HG02759 (cell line): ENCODE data around the gene GALNT10.

Experiments used
- ATAC-seq: cut with Tn5 transposase; IDR thresholded peaks from one replicate; pipeline ENCODE4 v1.9.1; 2021; ENCODE audit warnings: mild to moderate bottlenecking, moderate library complexity; ENCODE audit not compliant: unreplicated experiment

The GALNT10 gene

DNA sequence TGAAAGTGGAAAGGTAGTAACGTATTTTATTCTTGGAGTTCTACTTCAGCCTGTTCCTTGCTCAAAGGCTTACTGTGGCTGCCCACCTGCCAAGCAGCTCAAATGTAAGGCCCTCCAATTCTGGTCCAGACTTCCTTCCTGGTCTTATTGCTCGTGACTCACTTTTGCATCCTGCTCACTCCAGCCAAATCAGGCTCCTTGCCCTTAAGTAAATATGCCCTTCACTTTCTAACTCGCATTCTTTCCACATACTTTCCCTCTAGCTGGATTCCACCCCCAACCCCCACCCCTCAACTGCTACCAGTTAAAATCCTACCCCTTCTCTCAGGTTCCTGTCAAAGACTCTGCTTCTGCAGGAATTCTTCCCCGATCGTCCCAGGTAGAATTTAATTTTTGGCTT, 96.6 kb downstream of the GALNT10 start:
- no peak for ATAC-seq

DNA sequence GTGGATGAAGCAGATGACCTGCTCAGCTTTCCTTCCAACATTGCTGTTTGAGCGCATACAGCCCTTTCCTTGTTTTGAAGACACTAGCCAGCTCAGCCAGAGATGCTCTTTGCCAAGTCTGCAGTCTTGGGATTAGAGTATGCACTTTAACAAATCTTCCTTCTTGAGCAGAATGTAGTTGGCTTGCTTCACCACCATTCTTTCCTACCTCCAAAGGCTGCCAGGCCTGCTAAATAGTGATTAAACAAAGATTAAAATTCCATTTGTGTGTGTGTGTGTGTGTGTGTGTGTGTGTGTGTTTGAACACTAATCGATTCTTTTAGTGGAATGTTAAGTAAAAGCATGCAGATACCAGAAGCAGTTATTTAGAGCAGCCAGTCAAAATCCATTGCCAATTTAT, 97.6 kb downstream of the GALNT10 start:
- no peak for ATAC-seq

DNA sequence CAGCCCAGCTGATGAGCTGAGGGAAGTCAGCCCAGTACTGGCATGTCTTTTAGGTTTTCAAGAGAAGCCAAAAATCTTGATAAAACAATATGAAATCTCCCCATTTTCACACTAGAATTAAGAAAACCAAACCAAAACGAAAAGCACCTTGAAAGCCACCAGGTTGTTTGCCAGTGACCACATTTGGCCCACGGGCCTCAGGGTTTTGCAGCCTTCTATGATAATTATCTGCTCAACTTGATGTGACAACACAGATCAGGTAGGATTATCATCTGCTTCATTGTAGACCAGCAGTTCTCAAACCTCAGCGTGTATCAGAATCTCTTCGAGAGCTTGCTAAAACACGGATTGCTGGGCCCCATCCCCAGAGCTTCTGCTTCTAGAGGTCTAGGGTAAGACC, 101.4 kb downstream of the GALNT10 start:
- no peak for ATAC-seq

DNA sequence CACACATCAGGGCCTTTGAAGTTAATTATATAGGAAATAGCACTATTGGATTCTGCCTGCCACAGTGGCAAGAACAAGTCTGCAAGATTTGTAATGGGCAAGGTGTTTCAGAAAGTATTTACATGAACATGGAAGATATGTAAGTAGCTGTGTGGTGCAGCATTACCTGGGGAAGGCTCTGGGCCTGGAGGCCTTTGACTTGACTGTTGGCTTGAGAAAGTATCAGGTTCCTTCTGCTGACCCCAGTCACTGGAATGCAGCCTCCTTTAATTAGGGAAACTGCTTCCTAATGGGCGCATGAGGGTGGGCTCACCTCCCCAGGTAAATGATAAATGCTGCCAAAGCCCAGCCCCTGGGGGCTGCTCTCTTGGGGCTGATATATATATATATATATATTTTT, 102.7 kb downstream of the GALNT10 start:
- no peak for ATAC-seq

DNA sequence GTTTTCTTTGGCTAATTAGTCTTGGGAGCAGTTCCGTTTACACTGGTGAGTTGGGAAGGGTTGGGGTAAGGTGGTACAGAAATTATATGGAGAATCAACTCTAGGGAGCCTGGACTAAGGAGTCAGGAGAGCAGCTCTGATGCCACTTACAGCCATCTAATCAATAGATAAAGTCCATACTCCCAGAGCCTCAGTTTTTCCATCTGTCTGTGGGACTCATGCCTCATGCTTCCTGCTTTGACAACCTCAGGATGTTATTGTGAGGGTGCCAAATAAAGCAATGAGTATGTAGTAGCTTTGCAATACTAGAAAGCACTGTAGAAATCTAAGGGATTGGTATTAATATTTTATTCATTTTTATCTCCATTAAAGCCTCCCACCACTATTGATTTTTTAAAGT, 105.0 kb downstream of the GALNT10 start:
- ATAC-seq: no peak

DNA sequence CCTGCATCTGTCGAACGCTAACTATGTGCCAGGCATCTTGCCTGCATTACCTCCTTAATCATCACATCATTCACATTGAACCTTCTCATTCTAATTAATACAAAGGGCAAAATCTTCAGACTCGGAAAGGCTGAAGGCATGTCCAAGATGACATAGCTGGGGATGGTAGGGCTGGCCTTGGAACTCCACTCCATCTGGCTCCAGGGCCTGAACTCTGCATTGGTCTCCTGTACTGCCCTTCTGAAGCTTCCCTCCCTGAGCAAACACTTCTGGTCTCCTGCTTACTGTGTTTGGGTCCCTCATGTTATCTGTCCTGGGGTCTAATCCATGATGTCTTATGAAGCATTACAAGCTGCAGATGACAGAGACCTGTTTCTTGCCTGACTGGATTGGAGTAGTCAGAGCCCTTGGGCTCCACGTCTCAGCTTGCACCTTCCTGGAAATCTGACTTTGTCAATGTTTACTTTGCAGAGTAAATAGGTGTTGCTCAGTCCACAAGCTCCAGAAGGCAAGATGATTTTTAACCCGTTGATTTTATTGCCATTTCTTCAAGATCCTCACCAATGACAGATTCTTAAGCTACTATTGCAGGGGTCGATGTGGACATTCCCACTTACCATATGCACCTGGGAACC, 106.1 kb downstream of the GALNT10 start:
- no peak for ATAC-seq

DNA sequence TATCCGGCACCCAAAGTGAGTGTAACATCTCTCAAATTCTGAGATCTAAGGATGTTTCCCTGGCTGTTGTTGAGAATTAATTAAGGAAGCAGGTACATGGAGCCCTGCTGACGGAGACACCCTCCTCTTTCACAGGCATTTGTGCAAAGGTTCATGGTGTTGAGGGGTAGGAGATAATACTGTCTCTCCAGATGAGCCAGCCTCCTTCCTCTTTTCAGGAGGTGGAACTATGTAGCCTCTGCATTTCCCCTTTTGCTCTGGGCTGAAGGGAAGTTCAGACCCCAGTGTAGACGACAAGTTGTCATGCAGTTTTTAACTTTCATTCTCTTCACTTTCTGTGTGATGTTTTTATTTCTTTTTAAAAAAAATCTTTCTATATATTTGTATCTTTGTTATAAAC, 107.5 kb downstream of the GALNT10 start:
- ATAC-seq: no peak

DNA sequence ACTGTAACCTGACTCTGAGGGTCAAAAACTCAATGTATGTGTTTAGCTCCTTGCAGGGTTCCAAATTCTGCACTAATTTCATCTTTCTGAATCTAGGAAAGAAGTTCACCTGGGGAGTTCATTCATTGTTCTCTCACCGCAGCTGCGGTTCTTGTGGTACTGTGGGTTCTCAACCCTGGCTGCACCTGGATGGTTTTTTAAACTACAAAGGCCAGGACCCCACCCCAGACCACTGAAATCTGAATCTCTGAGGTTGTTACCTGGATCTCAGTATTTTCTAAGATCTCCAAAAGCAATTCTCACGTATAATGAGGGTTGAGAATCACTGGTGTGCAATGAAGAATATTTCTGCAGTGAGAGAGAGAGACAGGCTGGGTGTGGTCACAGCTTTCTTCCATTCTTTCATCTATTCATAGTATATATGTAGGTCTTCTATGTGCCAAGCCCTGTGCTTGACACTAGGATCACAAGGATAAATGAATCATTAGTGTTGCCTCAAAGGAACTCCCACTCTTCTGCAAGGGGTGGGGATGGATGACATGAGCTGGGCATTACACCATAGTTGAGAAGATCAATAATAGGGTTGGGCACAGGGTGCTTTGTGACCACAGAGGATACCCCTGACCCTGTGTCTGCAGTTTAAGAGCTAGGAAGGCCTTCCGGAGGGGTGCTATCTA, 109.8 kb downstream of the GALNT10 start:
- ATAC-seq: no peak

DNA sequence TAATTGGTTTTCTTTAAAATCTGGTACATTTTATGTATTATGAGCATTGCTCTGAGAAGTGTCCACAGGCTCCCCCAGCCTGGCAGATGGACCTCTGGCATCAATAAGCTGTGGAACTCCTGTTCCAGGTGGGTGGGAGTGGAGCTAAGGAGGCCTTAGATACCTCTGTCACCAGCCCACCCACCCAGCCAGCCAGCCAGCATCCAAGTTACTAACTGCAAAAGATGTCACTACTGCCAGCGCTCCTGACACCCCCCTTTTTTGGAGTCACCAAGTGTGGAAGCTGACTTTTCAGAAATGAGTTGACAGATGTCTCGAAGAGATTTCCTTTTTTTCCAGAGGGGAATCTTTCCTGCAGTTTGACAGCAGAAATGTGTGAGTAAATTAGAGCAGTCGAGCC, 111.2 kb downstream of the GALNT10 start:
- ATAC-seq: no peak

DNA sequence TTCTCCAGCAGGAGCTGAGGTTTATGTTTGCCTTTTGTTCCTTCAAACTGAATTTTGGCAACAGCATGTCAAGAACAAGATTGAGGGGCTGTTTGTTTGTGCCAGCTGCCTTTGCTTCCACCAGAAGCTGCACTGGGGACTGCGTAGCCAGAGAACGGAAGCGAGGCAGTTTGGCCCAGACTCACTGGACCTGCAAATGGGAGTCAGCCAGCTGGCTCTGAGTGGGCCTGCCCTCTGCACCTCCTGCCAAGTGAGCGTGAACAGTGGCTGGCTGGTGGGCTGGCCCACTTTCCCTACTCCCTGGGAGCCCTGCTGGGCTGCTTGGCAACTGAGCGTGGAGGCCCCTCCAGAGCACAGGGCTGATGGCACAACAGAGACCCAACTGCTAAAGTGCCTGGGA, 111.6 kb downstream of the GALNT10 start:
- ATAC-seq: no peak

DNA sequence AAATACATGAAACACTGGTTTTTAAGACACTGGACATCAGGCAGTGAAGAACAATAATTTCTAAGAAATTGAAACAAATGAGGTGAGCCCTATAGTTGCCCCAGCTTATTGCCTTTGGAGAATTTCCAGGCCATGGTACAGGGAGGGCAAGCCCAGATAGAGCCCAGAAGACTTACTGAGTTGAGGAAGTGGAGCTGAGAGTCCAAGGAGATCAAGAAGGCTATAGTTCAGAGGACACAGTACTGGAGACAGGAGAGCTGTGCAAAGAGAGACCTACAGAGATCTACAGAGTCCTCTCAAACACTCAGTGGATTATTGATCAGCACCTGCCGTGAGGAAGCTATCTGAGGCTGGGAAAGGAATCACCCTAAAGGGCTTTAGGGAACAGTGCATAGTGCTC, 112.6 kb downstream of the GALNT10 start:
- no peak for ATAC-seq

DNA sequence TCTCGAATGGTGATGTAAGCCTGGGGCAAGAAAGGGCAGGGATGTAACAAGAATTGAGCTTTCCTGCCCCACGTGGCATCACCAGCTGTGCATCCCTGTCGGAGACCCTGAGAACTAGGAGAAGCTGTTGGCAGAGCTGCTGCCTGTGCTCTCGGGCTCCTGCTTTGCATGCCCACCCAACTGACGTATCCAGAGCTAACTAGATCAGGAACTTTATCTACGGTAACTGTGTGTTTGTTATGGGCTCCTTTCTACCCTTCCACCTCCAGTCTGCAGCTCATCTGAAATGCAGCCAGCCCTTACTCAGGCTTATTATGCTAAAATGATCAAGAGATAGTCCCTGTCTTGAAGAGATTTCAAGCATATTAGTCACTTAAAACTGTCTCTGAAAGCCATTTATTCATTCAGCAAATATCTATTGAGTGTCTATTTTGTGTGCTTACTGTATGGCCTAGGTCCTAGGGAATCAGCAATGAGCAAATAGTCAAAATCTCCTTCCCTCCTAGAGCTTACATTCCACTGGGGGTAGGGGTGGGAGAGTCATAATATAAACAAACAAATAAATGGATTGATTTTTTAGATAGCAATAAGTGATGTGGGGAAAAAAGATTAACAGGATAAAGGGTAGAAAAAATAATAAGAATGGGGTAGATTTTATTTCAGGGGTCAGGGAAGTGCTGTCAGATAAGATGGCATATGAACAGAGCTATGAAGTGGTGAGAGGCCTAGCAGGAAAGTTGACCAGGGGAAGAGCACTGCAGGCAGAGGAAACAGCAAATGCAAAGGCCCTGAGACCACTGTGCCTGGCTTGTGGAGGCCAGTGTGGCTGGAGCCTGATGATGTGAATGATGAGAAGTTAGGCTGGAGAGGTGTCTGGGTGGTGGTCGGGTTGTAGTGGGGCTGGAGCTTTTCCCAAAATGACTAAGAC, 118.2 kb downstream of the GALNT10 start:
- ATAC-seq: no peak

DNA sequence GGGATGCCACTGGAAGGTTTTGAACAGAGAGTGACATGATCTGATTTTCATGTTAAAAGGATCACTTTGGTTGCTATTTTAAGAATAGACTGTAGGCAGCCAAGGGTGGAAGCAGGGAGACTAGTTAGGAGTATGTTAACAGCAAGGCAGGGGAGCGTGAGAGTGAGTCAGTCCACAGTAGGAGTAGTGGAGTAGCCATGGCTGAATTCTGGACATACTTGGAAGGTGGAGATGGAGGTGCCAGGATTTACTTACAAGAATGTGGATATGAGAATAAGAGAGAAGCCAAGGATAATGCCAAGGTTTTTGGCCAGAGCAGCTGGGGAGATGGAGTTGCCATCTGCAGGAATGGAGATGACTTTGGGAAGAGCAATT, 118.8 kb downstream of the GALNT10 start:
- ATAC-seq: no peak

DNA sequence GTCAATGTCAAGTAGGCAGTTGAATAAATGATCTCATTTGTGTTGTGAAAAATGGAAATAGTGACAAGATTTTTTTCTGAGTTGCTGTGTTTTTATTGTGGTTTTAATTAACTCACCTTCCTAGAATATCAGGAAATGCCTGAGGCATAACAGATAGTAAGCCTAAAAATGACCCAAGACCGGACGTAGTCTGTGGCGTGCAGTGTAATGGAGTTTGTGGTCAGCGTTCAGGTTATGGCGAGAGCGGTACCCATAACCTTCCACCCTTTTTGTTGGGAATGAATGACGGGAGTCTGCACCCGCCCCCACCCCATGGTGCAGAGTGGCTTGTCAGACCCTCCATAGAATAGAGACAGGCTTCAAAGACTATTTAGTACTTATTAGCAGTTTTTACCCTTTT, 119.3 kb downstream of the GALNT10 start:
- no peak for ATAC-seq

DNA sequence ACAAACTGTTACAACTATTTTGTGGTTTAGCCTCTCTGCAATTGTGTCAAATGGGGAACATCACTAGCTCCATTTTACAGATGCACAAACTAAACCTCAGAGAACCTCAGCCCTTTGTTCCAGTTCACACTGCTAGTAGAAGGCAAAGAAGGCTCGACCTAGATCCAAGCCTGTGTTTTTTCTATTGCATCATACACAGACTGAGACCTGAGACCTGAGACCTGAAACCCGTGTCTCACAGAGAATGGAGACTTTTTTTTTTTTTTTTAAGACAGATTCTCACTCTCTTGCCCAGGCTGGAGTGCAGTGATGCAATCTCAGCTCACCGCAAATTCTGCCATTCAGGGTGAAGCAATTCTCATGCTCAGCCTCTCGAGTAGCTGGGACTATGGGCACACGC, 120.8 kb downstream of the GALNT10 start:
- no peak for ATAC-seq

DNA sequence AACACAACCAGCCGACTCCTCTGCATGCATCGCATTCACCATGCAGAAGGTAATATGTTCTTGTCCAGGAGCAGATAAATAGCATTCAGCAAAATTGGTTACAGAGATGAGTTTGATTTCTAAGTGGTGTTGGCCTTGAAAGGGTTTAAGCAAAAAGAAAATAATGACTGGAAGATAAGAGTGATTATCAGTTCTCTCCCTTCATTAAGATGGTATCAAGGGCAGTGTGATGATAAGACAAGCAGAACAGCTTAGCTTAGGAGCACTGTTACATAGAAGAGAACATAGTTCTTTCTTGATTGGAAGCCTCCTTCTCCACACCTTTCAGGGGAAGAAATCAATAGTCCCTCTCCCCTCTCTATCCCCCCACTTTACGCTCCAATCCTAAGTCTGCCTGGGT, 121.5 kb downstream of the GALNT10 start:
- no peak for ATAC-seq

DNA sequence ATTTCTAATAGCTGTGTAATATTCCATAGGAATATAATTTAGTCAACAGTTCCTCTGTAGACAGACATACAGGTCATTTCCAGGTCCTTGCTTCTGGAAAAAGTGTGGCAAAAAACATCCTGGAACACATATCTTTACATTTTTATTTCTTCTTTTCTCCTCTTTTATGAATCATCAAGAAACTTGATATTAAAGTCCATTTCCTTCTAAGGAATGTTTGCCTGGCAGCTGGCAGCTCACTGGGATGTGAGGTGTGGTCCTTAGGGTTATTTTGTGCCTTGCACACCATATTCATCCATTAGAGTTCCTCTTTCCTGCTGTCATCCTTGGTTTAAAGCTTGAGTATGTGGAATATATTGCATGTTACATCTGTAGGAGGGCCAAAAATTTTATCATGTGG, 122.0 kb downstream of the GALNT10 start:
- no peak for ATAC-seq

DNA sequence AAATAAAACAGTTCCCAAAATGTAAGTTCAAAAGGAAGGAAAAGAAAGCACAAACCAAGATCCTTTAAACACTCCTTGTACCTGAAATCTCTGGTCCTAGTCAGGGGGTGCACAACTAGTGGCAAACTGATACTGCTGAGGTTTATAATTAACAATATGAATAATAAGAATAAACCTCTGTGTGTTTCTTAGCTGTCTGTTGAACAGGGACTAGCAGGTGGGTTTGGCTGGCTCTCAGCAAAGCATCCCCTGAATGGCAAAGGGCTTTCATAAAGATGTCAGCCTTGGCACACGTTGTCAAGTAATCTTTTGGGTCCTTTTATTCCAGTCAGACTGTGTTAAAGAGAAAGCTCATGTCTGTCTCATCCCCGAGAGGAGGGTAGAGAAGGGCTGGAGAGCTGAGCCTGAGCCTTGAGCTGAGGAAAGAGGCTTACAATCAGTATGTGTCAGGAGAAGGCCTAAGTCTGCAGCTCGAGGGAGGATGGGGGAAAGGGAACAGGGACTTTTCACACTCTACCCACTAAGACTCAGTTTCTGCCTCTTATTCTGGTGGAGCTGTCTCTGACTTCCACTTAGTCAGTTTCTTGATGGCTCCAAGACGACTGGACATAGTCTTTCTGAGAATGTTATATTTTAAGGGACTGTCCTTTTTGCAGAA, 123.0 kb downstream of the GALNT10 start:
- ATAC-seq: peak; percentile 46

DNA sequence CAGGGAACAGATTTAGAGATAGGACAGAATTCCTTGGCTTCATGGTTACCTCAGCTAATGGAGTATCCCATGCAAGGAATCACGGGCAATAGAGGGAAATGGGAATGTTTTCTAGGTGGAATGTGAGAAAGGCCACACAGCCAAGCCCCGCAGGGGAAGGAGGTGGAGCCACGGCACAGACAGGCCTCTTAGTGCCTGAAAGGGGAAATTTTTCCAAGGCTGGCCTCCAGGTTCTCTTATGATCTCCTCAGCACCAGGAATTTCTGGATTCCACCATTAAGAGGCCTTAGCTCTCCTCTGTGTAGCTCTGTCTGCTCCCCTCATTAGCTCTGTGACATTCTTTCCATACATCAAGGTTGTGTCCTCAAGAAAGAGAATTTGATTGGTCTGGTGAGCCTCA, 124.7 kb downstream of the GALNT10 start:
- ATAC-seq: no peak

DNA sequence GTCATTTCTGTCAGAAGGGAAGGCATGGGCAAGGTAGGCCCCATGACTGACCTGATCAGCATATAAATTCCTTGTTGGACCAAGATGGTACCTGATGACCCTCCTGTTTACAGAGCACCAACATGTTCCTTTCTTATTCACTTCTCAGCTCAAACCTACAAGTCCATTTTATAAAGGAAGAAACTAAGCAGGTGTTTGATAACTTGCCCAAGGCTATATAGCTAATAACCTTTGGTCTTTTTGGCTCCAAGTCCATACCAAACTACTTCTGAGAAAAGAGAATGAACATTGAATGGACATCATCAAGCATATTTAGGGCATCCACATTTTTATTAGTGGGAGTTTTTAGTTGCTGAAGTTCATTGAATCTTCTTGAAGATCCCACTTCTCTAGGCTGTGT, 125.2 kb downstream of the GALNT10 start:
- ATAC-seq: no peak

DNA sequence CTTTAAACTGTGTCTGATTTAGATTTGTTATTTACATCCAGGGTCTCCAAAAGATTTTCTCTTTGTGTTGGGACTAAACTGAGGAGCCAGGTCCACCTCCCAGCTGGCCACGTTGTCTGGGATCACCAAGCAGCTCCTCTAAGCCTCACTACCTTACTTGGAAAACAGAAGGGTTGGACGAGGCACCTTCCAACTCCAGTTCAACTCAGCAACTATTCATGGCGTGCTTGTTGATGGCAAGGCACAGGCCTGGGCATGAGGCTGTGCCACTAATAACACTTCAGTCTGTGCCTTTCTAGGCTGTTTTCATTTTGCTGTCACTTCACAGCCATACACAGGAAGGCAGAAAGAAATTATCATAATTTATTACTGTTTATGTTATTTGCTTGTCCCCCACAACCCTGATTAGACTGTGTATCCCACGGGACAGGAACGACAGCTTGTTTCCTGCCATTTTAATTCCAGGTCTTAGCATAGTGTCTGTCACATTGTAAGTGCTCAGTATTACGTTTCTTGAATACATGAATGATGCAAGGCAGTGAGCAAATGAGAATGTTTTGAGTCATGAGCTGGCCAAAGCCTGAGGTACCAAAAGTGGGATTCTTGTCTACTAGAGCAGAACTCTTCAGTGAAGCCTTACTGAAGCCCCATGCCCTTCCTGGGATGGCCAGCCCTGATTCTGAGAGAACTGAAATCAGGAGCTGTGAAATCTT, 125.8 kb downstream of the GALNT10 start:
- no peak for ATAC-seq
